Thymus (tissue), 11 donors: ENCODE results near the gene SNRPA1. TPM values are rescaled to one million over a fixed set of nuclear protein-coding genes. Genes with fewer than 3 reads are reported as not detected.
"Not testable (repeated sequence)": the region's sequence is repeated elsewhere in the genome, so short reads cannot be mapped to it uniquely, and the experiment has no call there.

Experiments
- DNase-seq, 9 donors: peaks; one replicate each; pipeline ENCODE4 v3.0.0-alpha.2; 2013; ENCODE audit warnings: low spot score in 9 of 9, low read depth in 6 of 9, missing footprints in 1 of 9
- H3K27ac ChIP-seq, 2 donors: one replicate each; pipeline ENCODE4 v1.5.1; 2013; ENCODE audit warnings: control low read depth in 1 of 2, low read depth in 1 of 2, low read length in 1 of 2, mild to moderate bottlenecking in 1 of 2, moderate library complexity in 1 of 2
- H3K27me3 ChIP-seq, 2 donors: one replicate each; pipeline ENCODE4 v1.5.1; 2013; ENCODE audit warnings: low read length in 1 of 2; ENCODE audit not compliant: control insufficient read depth in 2 of 2, insufficient read depth in 1 of 2
- H3K36me3 ChIP-seq, 2 donors: one replicate each; pipeline ENCODE4 v1.5.1; 2013; ENCODE audit warnings: low read length in 1 of 2, mild to moderate bottlenecking in 1 of 2, moderate library complexity in 1 of 2; ENCODE audit not compliant: control insufficient read depth in 2 of 2, insufficient read depth in 2 of 2
- H3K4me1 ChIP-seq, 2 donors: one replicate each; pipeline ENCODE4 v1.5.1; 2013; ENCODE audit warnings: low read length in 2 of 2; ENCODE audit not compliant: control insufficient read depth in 2 of 2, insufficient read depth in 2 of 2
- H3K4me3 ChIP-seq, 2 donors: one replicate each; pipeline ENCODE4 v1.5.1; 2013; ENCODE audit warnings: low read length in 2 of 2, control low read depth in 1 of 2, mild to moderate bottlenecking in 1 of 2
- H3K9me3 ChIP-seq, 2 donors: one replicate each; pipeline ENCODE4 v1.5.1; 2013; ENCODE audit warnings: low read length in 1 of 2, mild to moderate bottlenecking in 1 of 2; ENCODE audit not compliant: control insufficient read depth in 2 of 2, insufficient read depth in 1 of 2
- WGBS: extraction: QIAGEN DNeasy Blood & Tissue Kit; methylation state at CpG from one replicate; pipeline ENCODE4 v1.1.7; 2013; 5-methylcytosine and 5-hydroxymethylcytosine counted together
- polyA plus RNA-seq: library from polyadenylated mRNA; stranded (reverse); fragments of 200-250 nt; gene quantifications from one replicate; pipeline ENCODE4 v1.2.3, GENCODE V29; 2013
- total RNA-seq: library from RNA; stranded (reverse); fragments of 120-200 nt; gene quantifications from one replicate; pipeline ENCODE4 v1.2.4, GENCODE V29; 2013
- donor health status: healthy.

SNRPA1 gene
- total and polyA plus RNA-seq, 2 donors = 47.7 to 71.4 TPM

DNA sequence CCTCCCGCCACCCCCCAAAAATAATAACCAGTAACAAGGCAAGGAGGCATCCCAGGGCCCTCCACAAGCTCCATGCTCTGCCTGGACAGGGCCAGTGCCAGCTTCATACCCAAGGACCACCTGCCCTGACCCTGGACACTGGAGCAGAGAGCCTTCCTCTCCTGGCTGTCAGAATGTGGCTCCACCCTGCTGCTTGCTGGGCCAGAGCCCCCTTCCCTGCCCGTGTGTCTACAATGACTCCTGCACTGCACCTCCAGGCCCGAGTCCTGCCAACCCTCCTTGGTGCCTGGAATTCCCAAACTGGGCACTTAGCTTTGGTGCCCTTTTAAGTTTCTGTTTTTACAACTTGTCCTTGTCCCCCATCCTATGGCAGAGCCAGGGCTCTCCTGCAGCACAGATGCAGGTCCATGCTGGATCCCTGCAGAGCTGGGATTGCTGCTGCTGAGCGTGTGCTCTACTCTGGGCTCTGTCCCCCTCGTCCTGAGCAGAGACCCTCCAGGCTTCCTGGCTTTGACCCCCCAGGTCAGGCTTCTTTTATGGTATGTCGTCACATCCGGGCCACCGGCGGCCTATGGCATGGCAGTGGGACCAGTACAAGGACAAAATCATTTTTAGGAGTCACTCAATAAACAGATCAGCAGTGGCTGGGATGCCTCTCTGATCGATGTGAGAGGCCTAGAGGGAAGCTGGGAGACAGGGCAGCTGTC, 11.4 kb upstream of the SNRPA1 start:
- H3K9me3 ChIP-seq = no peaks in the 10 kb centered on the region
- no peak for DNase-seq
- H3K36me3 ChIP-seq = no peaks in the 10 kb centered on the region
- no peaks in the 10 kb centered on the region for H3K27me3 ChIP-seq
- 89% methylated on average over 10 of the region's 10 CpGs for WGBS
- no peak overlapping the region for H3K4me3 ChIP-seq
- H3K27ac ChIP-seq = no peak overlapping the region
- no peaks in the 10 kb centered on the region for H3K4me1 ChIP-seq

DNA sequence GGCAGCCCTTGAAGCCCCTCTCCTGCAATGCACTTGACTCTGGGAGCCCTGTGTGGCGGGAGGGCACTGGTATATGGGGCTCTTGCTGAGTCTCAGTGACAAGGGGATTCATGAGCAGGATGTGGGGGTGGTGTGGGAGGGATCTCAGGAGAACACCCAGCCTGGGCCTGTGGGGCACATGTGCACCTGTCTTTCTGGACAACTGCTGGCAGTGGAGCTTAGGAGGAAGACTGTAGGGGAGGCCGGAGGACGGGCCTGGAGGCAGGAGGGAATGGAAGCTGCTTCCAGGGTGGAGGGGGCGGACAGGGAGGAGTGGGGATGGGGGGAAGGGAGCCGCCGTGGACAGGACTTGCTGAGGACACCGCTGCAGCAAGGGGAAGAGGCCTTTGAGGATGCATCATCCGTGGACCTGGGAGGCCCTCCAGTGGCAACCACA, 10.8 kb upstream of the SNRPA1 start:
- H3K27ac ChIP-seq = no peak overlapping the region
- H3K9me3 ChIP-seq = no peaks in the 10 kb centered on the region
- H3K4me1 ChIP-seq = no peaks in the 10 kb centered on the region
- H3K36me3 ChIP-seq = no peaks in the 10 kb centered on the region
- no peak overlapping the region for H3K4me3 ChIP-seq
- H3K27me3 ChIP-seq = no peaks in the 10 kb centered on the region
- DNase-seq = no peak
- 96% methylated on average over 8 of the region's 8 CpGs for WGBS

DNA sequence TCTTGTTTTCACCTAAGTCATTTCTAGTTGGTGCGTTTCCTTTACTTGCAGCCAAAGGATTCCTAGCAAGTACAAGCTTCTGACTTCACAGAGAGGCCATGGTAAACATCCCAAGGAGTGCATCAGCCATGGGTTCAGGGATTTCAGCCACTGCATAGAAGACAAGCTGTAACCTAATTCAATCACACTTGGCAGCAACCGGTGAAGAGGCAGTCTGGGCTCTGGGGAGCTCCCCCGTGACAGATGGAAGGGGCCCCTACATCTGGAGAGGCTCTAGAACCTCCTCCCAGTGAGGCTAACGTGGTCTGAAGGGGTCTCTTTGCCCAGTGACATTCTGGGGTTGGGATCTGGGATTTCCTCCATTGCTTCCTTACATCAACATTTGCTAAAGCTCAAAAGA, 8.4 kb upstream of the SNRPA1 start:
- no peaks in the 10 kb centered on the region for H3K4me1 ChIP-seq
- H3K4me3 ChIP-seq = no peak overlapping the region
- DNase-seq = no peak
- no peaks in the 10 kb centered on the region for H3K27me3 ChIP-seq
- no peaks in the 10 kb centered on the region for H3K9me3 ChIP-seq
- no peak overlapping the region for H3K27ac ChIP-seq
- 83% methylated on average over 4 of the region's 4 CpGs for WGBS
- no peaks in the 10 kb centered on the region for H3K36me3 ChIP-seq

DNA sequence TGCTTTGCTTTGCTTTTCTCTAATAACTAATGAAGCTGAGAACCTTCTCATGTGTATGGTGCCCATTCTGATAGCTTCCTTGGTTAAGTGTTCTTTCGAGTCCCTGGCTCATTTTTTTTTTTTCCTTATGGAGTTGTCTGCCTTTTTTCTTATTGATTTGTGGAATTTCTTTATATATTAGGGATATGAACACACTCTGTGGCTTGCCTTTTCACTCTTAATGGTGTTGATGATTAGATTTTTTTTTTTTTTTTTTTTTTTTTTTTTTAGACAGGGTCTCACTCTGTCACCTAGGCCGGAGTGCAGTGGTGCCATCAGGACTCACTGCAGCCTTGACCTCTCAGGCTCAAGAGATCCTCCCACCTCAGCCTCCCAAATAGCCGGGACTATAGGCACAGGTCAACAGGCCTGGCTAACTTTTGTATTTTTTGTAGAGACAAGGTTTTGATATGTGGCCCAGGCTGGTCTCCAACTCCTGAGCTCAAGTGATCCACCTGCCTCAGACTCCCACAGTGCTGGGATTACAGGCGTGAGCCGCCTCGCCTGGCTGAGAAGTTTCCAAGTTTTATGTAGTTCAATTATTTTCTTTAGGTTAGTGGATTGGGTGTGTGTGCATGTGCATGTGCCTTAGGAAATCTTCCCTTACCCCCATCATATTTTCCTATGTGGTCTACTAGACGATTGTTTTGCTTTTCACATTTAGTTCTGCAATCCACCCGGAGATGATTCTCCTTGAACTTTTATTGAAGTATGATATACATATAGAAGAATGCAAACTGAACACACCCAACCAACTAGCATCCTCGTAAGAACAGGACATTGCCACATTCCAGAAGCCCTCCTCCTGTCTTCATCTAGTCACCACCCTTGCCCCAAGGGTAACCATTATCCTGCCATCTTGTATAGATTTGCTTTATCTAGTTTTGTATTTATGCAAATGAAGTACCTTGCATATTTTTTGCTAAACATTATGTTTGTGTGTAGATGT, 1.7 kb upstream of the SNRPA1 start:
- H3K4me1 ChIP-seq = peaks cover 10 to 12% of the 10 kb centered on the region in 2 donors
- no peak overlapping the region for H3K4me3 ChIP-seq
- peaks cover 0 to 7% of the 10 kb centered on the region in 2 donors for H3K36me3 ChIP-seq
- H3K27ac ChIP-seq = no peak overlapping the region
- no peak for DNase-seq
- 94% methylated on average over 9 of the region's 9 CpGs for WGBS
- no peaks in the 10 kb centered on the region for H3K9me3 ChIP-seq
- no peaks in the 10 kb centered on the region for H3K27me3 ChIP-seq

DNA sequence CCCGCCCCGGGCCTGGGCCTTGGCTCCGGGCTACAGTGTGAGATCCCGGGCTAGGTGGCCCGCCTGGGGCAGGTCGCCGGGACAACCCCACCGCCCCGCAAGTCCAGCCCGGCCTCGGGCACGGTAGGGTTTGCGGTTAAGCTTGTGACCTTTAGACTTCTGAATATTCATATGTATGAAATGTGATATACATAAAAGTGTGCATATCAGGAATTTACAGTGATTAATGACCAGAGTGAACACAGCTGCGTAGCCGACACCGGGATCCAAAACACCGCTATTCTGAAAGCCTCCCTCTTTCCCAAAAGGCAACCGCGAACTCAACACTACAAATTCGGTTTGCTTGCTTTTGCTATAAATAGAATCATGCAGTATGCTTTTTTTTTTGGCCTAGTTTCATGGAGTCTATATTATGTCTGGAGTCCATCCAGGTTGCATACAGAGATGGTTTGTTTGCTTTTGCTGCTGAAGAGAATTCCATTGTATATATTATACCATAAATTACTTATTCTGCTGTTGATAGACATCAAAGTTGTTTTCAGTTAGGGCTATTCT, 636 bp upstream of the SNRPA1 start:
- Histone ChIP-seq H3K27me3 (no peaks in the 10 kb centered on the region), H3K9me3 (no peaks in the 10 kb centered on the region), H3K4me3 (peak overlapping the region; percentile 95 to 97), H3K4me1 (peaks cover 10 to 12% of the 10 kb centered on the region in 2 donors), H3K36me3 (peaks cover 0 to 7% of the 10 kb centered on the region in 2 donors), H3K27ac (peak overlapping the region; percentile 87 to 88)
- 3% methylated on average over 20 of the region's 20 CpGs for WGBS
- DNase-seq = peak in 1 of 9 donors; percentile 8

DNA sequence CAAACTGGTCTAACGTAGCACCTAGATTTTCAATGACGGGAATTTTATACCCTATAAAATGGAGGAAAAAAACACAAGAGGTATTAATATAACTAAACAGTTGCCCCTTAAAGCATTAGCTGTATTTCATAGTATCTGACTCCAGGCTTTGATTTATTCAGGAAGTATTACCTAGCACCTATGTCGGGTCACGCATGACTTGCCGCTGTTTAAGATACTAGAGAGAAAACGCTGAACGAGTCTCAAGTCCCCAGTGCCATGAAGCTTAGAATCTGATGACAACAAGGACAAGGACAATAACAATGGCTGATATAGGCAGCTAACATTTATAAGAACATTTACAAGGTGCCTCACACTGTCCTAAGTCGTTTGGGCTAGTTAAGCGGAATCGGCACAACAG, 1.9 kb downstream of the SNRPA1 start:
- H3K4me1 ChIP-seq = peaks cover 10 to 12% of the 10 kb centered on the region in 2 donors
- DNase-seq = no peak
- no peak overlapping the region for H3K27ac ChIP-seq

DNA sequence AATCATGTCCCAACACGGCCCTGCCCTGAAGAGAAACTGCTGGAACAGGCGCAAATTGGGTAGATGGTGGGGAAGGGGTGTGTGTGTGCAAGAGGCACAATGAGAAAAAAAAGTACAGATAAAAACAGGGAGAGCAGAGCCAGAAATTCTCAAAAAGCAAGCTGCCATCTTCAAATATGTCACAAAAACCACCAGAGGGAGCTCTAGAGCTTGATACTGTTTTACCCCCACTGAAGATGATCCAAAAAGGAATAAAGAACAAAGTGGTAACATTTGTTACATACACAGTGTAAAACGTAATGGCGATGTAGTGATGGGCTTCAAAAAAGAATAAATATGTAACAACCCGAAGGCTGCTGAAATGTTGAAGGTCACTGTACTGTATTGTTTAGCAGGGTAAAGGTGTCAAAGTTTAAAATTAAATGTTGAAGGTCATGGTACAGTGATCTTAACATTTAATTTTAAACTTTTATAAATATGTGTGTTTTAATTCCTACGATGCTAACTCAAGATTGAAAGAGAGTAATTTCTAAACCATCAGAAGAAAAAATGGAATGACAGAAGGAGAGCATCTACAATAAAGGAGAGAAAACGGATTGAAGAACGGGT, 6.0 kb downstream of the SNRPA1 start:
- Histone ChIP-seq H3K27ac (no peak overlapping the region), H3K4me3 (no peak overlapping the region), H3K36me3 (peaks cover 18 to 62% of the 10 kb centered on the region in 2 donors), H3K27me3 (no peaks in the 10 kb centered on the region), H3K4me1 (peaks cover 7 to 8% of the 10 kb centered on the region in 2 donors), H3K9me3 (no peaks in the 10 kb centered on the region)
- peak in 7 of 9 donors; percentile 11 to 72 (median 49) for DNase-seq
- WGBS = 94% methylated on average over 8 of the region's 8 CpGs

More for the DNA sequence above, 1.9 kb downstream of the SNRPA1 start:
- peaks cover 0 to 28% of the 10 kb centered on the region in 2 donors for H3K36me3 ChIP-seq
- no peaks in the 10 kb centered on the region for H3K9me3 ChIP-seq
- peak overlapping the region; percentile 95 to 97 for H3K4me3 ChIP-seq
- no peaks in the 10 kb centered on the region for H3K27me3 ChIP-seq
- 87% methylated on average over 10 of the region's 10 CpGs for WGBS

DNA sequence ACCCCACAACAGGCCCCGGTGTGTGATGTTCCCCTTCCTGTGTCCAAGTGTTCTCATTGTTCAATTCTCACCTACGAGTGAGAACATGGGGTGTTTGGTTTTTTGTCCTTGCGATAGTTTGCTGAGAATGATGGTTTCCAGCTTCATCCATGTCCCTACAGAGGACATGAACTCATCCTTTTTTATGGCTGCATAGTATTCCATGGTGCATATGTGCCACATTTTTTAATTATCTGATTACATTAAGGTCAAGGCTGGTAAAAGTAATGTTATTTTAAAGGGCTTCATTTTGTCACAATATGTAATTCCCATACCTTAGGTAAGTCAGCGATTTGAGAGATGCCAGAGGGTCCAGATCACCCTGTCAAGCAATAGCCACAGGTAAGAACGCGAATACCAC, 7.7 kb downstream of the SNRPA1 start:
- not testable (repeated sequence) for H3K4me1 ChIP-seq
- H3K36me3 ChIP-seq = peaks cover 28 to 76% of the 10 kb centered on the region in 2 donors

More for the DNA sequence above, 7.7 kb downstream of the SNRPA1 start:
- not testable (repeated sequence) for H3K27ac ChIP-seq, DNase-seq, H3K27me3 ChIP-seq, H3K9me3 ChIP-seq, H3K4me3 ChIP-seq
- WGBS = 98% methylated on average over 6 of the region's 6 CpGs
